ENCODE measurements around the gene PRND.
A peak's percentile ranks its signal among the peaks of the same experiment; 100 is the strongest.
"Not testable (repeated sequence)": the region's sequence is repeated elsewhere in the genome, so short reads cannot be mapped to it uniquely, and the experiment has no call there.

Gene PRND

GRCh38 chr20:4709261-4710105, 12.2 kb upstream of the PRND start:
- no peak for DNase-seq

GRCh38 chr20:4710106-4710475, 11.6 kb upstream of the PRND start:
- DNase-seq, result no peak

GRCh38 chr20:4711511-4711910, 10.2 kb upstream of the PRND start:
- DNase-seq, result no peak

- no peak for DNase-seq
Observed at GRCh38 chr20:4713401-4713800, 8.3 kb upstream of the PRND start.

- no peak for DNase-seq
Observed at GRCh38 chr20:4714818-4715217, 6.9 kb upstream of the PRND start.

- no peak for DNase-seq
Observed at GRCh38 chr20:4717816-4718570, 3.7 kb upstream of the PRND start.

- no peak for DNase-seq
Observed at GRCh38 chr20:4719190-4719589, 2.5 kb upstream of the PRND start.

GRCh38 chr20:4720041-4720976, 1.4 kb upstream of the PRND start:
- peak; percentile 76 to 96 for DNase-seq

- no peak for DNase-seq
Observed at GRCh38 chr20:4720977-4721349, 746 bp upstream of the PRND start.

- no peak for DNase-seq
Observed at GRCh38 chr20:4722571-4722970, 862 bp downstream of the PRND start.

GRCh38 chr20:4722993-4723392, 1.3 kb downstream of the PRND start:
- DNase-seq, result no peak

- DNase-seq, result not testable (repeated sequence)
Observed at GRCh38 chr20:4723553-4723952, 1.8 kb downstream of the PRND start.

GRCh38 chr20:4724459-4725262, 3.0 kb downstream of the PRND start:
- no peak for DNase-seq

GRCh38 chr20:4725263-4725550, 3.5 kb downstream of the PRND start:
- DNase-seq, result no peak

- DNase-seq, result peak; percentile 69 to 83
Observed at GRCh38 chr20:4726710-4727397, 5.1 kb downstream of the PRND start.

- no peak for DNase-seq
Observed at GRCh38 chr20:4728120-4728760, 6.5 kb downstream of the PRND start.

GRCh38 chr20:4729265-4729664, 7.6 kb downstream of the PRND start:
- DNase-seq, result no peak

GRCh38 chr20:4730780-4731179, 9.1 kb downstream of the PRND start:
- DNase-seq, result no peak

GRCh38 chr20:4736875-4737274, 15.2 kb downstream of the PRND start:
- no peak for DNase-seq

- no peak for DNase-seq
Observed at GRCh38 chr20:4737857-4738627, 16.3 kb downstream of the PRND start.
